OCI-LY3 (cell line): Measurements from ENCODE around the gene NHS.

Experiments
- CTCF ChIP-seq: fragments of 200-600, 300-600 bp; sonication (generic); IDR thresholded peaks from 2 replicates; pipeline ENCODE4 v1.5.1; 2014; ENCODE audit warnings: antibody characterized with exemption, low read length, low read depth
- EZH2phosphoT487 ChIP-seq: fragments of 200-600 bp; shearing (Covaris generic); IDR thresholded peaks from 2 replicates; pipeline ENCODE4 v1.6.1; 2018; ENCODE audit warnings: antibody characterized with exemption, mixed run types, low read depth

DNA sequence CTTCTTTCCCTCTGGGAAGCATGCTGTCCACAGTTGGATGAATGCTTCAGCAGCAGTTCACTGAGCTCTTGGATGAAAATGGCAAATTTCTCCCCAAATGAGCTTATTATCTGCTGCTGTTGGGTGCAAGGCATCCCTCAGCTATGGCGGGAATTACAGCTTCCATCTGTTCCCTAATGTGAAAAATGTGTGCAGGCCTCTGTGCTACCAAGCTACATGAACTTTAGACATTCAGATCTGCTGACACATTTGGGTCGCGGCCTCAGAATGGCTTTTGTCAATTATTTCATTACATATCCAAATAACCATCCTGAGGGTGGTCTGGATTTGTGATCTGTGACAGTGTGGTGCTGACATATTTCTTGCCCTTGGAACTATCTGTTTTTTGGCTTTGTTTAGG, 242.8 kb downstream of the NHS start:
- TF ChIP-seq CTCF: no peak
- TF ChIP-seq EZH2phosphoT487: no peak
